22Rv1 (cell line): Measurements from ENCODE around the gene SOX14.

Source experiments
- CTCF ChIP-seq: fragments of 450-650 bp; IDR thresholded peaks from 2 replicates; pipeline ENCODE4 v1.5.1; 2017; ENCODE audit warnings: mild to moderate bottlenecking
- ZFX ChIP-seq: fragments of 450-650 bp; IDR thresholded peaks from 2 replicates; pipeline ENCODE4 v1.6.1; 2017; ENCODE audit warnings: antibody characterized with exemption, borderline replicate concordance

GRCh38 chr3:137768361-137769321, 4.5 kb downstream of the SOX14 start:
- TF ChIP-seq CTCF (no peak), ZFX (no peak)
